Right lobe of liver (tissue), 6 donors: ENCODE measurements around the gene EHBP1L1. TPM values are rescaled to one million over a fixed set of nuclear protein-coding genes. Genes with fewer than 3 reads are reported as not detected.

Experiments used
- ATAC-seq, 4 donors: fragments of 200-7000 bp; cut with Tn5 transposase; one replicate each; pipeline ENCODE4 v1.9.1; 2020; ENCODE audit warnings: mild to moderate bottlenecking in 4 of 4, moderate library complexity in 4 of 4
- DNase-seq, 3 donors: peaks; one replicate each; pipeline ENCODE4 v3.0.0-alpha.2; 2020
- H3K27ac ChIP-seq, 3 donors: fragments of 200-600 bp; one replicate each; pipeline ENCODE4 v1.8.0; 2022
- H3K27me3 ChIP-seq, 2 donors: fragments of 200-600 bp; one replicate each; pipeline ENCODE4 v1.8.0; 2022
- H3K36me3 ChIP-seq, 4 donors: fragments of 200-600 bp; sonication (generic) in 1 of 4; one replicate each; pipeline versions ENCODE4 v1.5.1 to v1.8.0; 2017 to 2022; ENCODE audit warnings: control low read depth in 1 of 4
- H3K4me1 ChIP-seq, 4 donors: fragments of 200-600 bp; sonication (generic) in 1 of 4; one replicate each; pipeline versions ENCODE4 v1.5.1 to v1.8.0; 2017 to 2022; ENCODE audit warnings: control low read depth in 1 of 4
- H3K4me3 ChIP-seq, 3 donors: fragments of 200-600 bp; one replicate each; pipeline ENCODE4 v1.8.0; 2022
- H3K9me3 ChIP-seq, 4 donors: fragments of 200-600 bp; sonication (generic) in 1 of 4; one replicate each; pipeline versions ENCODE4 v1.5.1 to v1.8.0; 2017 to 2022; ENCODE audit warnings: control low read depth in 1 of 4
- POLR2A ChIP-seq: fragments of 450-650 bp; IDR thresholded peaks from one replicate; pipeline ENCODE4 v1.6.1; 2017; ENCODE audit warnings: antibody characterized with exemption, mild to moderate bottlenecking
- WGBS: methylation state at CpG from one replicate; pipeline ENCODE4 v1.1.6; 2018; ENCODE audit warnings: low coverage, low lambda C conversion rate; ENCODE audit not compliant: insufficient coverage; ENCODE audit errors: missing lambda C conversion rate; 5-methylcytosine and 5-hydroxymethylcytosine counted together
- intact Hi-C, 2 donors: fragments of 100-400 bp; cut with DNase I; formaldehyde crosslinking; loops; one replicate each; pipeline versions ENCODE4 v1.11.2 to v1.14.1; 2022
- total RNA-seq, 6 experiments: library from RNA; depleted of rRNA in 2 of 6; stranded (reverse); fragments of >200 nt in 2 of 6; fragmentation: NEBNext Ultra II Directional in 3 of 6; extraction: Animal tissue kit (Norgen Biotek cat#: 25700) in 3 of 6; gene quantifications; one replicate each; pipeline versions ENCODE4 v1.1.0 to v1.2.4, GENCODE V29; 2016 to 2023
- TF ChIP-seq, protein P1 (sequence below), 4 donors: fragments of 200-600 bp in 3 of 4; fragments of 450-650 bp in 1 of 4; IDR thresholded peaks; one replicate each; pipeline versions ENCODE4 v1.5.1 to v1.8.0; 2016 to 2022; ENCODE audit warnings: antibody characterized with exemption in 4 of 4, mild to moderate bottlenecking in 2 of 4
- donor health status: DM: no; HTN: yes; CAD: no.
- donor health status: DM: no; HTN: no; CAD: no.
- donor health status: DM: no; HTN: no; CAD: no.
- donor health status: DM: no; HTN: yes; CAD: no.
- donor health status: DM: no; HTN: yes; CAD: no.

Gene EHBP1L1
- total RNA-seq, 6 experiments from 2014 or later, result 10.0 to 29.9 (median 13.7) TPM

GRCh38 chr11:65595131-65595530 lies 19.3 kb downstream of the EHBP1L1 start:
- no CpG with 5 or more reads among the region's 3 CpGs for WGBS
- DNase-seq (no peak), ATAC-seq (no peak)
- H3K4me3 ChIP-seq, result no peak overlapping the region
- no peaks in the 10 kb centered on the region for H3K4me1 ChIP-seq
- intact Hi-C loops, result no loop called here
- H3K36me3 ChIP-seq, result peaks cover 0 to 17% (median 8%) of the 10 kb centered on the region in 4 donors
- no peaks in the 10 kb centered on the region for H3K27me3 ChIP-seq
- H3K27ac ChIP-seq, result no peak overlapping the region
- H3K9me3 ChIP-seq, result no peaks in the 10 kb centered on the region
- TF ChIP-seq, protein P1, sequence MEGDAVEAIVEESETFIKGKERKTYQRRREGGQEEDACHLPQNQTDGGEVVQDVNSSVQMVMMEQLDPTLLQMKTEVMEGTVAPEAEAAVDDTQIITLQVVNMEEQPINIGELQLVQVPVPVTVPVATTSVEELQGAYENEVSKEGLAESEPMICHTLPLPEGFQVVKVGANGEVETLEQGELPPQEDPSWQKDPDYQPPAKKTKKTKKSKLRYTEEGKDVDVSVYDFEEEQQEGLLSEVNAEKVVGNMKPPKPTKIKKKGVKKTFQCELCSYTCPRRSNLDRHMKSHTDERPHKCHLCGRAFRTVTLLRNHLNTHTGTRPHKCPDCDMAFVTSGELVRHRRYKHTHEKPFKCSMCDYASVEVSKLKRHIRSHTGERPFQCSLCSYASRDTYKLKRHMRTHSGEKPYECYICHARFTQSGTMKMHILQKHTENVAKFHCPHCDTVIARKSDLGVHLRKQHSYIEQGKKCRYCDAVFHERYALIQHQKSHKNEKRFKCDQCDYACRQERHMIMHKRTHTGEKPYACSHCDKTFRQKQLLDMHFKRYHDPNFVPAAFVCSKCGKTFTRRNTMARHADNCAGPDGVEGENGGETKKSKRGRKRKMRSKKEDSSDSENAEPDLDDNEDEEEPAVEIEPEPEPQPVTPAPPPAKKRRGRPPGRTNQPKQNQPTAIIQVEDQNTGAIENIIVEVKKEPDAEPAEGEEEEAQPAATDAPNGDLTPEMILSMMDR (IDR thresholded peaks at IDR 0.05), result no peak
- TF ChIP-seq POLR2A, result no peak

GRCh38 chr11:65595543-65596281 lies 19.9 kb downstream of the EHBP1L1 start, which contains the start of gene KCNK7:
KCNK7 (minus strand) TSS chr11:65595800; CDS start chr11:65595772, 28 bp downstream.
- DNase-seq (no peak), ATAC-seq (peak in 1 of 4 donors; percentile 3)
- TF ChIP-seq, protein P1 (IDR thresholded peaks at IDR 0.05), result no peak
- TF ChIP-seq POLR2A, result no peak
- H3K27me3 ChIP-seq, result no peaks in the 10 kb centered on the region
- no peak within 1 kb of the TSS for H3K27ac ChIP-seq
- peaks cover 0 to 17% (median 8%) of the 10 kb centered on the region in 4 donors for H3K36me3 ChIP-seq
- no peaks in the 10 kb centered on the region for H3K9me3 ChIP-seq
- H3K4me1 ChIP-seq, result no peaks in the 10 kb centered on the region
- H3K4me3 ChIP-seq, result no peak within 1 kb of the TSS
- WGBS, result 71% methylated on average over 6 of the region's 12 CpGs
- intact Hi-C loops, result no loop called here

- H3K27me3 ChIP-seq, result no peaks in the 10 kb centered on the region
- no peaks in the 10 kb centered on the region for H3K4me1 ChIP-seq
- H3K4me3 ChIP-seq, result no peak overlapping the region
- intact Hi-C loops, result no loop called here
- H3K9me3 ChIP-seq, result no peaks in the 10 kb centered on the region
- 82% methylated on average over 3 of the region's 6 CpGs for WGBS
- DNase-seq, result no peak
- TF ChIP-seq, protein P1 (IDR thresholded peaks at IDR 0.05), result no peak
- TF ChIP-seq POLR2A, result no peak
- H3K36me3 ChIP-seq, result peaks cover 0 to 17% (median 8%) of the 10 kb centered on the region in 4 donors
- ATAC-seq, result no peak
- no peak overlapping the region for H3K27ac ChIP-seq
Measured at GRCh38 chr11:65596520-65596919, 20.7 kb downstream of the EHBP1L1 start.

GRCh38 chr11:65598258-65598699 lies 22.4 kb downstream of the EHBP1L1 start:
- Histone ChIP-seq H3K36me3 (peaks cover 0 to 24% (median 12%) of the 10 kb centered on the region in 4 donors), H3K4me1 (no peaks in the 10 kb centered on the region), H3K4me3 (no peak overlapping the region), H3K27ac (no peak overlapping the region), H3K27me3 (no peaks in the 10 kb centered on the region), H3K9me3 (no peaks in the 10 kb centered on the region)
- intact Hi-C loops, result no loop called here
- WGBS, result 73% methylated on average over 4 of the region's 16 CpGs
- TF ChIP-seq, protein P1 (IDR thresholded peaks at IDR 0.05), result no peak
- TF ChIP-seq POLR2A, result no peak
- ATAC-seq, result no peak
- no peak for DNase-seq
